NOMO-1 treated with DMSO at 0.1 percent for 48 hours (cell line): Measurements from ENCODE around the gene SMCO3.
A peak's percentile ranks its signal among the peaks of the same experiment; 100 is the strongest.

Source experiments
- DNase-seq: peaks from one replicate; lab custom pipeline; 2025; ENCODE audit not compliant: unreplicated experiment; lab: John Stamatoyannopoulos, UW

SMCO3 gene

DNA sequence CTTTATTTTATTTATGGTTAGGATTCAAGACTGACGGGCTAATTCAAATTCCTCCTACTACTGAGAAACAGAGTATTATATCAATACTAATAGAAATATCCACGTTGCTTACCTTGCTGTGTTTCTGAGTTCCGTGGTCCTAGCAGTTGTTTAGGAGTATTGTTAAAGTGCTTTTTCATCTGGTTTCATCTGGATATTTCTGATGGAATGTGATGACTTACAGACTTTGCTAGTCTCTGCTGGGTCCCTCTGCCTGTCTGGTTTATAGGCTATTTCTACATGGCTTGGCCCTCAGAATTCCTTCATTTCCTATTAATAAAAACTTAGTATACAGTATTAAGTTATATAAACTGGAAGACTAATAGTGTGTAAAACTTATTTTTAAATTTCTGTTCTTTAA, at the start of gene SMCO3:
Gene SMCO3 (minus strand): TSS at position 169 of the 400 bp plus-strand sequence. CDS start 7,502 bp downstream, outside the sequence.
- no peak for DNase-seq

DNA sequence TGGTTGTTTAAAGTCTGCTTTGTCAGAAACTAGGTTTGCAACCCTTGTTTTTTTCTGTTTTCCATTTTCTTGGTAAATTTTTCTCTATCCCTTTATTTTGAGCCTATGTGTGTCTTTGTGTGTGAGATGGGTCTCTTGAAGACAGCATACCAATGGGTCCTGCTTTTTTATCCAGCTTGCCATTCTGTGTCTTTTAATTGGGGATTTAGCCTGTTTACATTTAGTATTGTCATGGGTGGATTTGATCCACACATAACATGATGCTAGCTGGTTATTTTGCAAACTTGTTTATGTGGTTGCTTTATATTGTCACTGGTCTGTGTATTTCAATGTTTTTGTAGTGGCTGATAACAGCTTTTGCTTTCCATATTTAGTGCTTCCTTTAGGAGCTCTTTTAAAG, 46.5 kb upstream of the SMCO3 start:
- no peak for DNase-seq

DNA sequence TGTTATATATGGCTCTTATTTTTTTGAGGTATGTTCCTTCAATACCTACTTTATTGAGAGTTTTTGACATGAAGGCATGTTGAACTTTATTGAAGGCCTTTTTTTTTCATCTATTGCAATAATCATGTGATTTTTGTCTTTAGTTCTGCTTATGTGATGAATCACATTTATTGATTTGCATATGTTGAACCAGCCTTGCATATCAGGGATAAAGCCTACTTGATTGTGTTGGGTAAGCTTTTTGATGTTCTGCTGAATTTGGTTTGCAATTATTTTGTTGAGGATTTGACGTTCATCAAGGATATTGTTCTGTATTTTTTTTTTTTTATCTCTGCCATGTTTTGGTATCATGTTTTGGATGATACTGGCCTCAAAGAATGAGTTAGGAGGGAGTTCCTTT, 44.5 kb upstream of the SMCO3 start:
- DNase-seq = no peak

DNA sequence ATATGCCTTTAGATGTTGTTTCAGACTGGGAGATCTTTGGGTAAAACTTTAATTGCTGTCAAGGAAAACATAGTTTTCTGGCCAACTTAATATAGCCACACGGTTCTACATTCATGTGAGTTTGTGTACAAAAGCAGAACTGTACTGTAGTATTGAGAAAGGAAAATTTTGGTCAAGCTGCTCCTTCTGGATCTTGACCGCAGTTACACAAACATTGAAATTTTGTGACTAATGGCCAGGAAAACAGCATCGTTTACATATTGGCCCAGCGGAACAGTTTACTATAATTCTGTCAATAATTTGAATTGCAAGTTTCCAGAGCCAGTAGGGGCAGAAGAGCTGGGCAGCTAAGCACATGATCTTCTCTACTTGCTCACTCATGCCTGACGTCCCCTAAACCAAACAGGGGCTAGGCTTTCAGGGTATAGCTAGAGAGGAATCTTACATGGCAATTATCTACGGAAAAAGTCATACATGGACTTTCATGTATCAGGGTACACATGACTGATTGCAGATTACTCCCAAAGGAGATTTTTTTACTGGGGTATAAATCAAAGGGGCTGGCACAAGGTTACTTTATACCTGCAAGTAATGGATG, 40.7 kb upstream of the SMCO3 start:
- peak; percentile 45 for DNase-seq

DNA sequence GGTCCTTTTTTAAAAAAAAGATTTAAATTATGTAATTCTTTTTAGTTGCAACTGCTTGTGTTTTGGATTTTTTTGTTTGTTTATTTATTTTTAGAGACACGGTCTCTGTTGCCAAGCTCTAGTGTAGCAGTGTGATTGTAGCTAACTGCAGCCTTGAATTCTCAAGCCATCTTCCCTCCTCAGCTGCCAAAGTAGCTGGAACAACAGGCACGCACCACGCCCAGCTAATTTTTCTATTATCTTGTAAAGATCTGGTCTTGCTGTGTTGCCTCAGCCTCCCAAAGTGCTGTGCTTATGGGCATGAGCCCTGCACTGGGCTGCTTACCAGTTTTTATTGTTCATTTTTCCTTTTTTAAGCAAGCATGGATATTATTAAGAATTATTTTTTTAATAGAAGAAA, 40.0 kb upstream of the SMCO3 start:
- DNase-seq = no peak

DNA sequence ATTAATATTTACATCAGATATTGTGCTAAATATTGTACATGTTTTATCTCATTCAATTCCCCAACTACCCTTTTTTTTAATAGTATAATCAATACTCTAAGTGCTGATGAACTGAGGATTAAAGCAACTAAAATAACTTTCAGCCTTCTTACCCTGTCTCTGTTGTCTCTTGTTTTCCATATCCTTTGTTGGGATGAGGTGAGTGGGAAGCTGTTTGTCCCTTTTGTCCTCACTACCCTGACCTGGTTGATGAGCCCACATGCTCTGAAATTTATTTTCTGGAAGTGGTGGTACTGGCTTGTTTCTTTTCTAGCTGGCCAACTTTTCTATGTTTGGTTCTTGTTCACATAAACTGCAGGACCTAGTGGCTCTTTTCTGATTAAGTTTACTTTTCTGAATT, 38.9 kb upstream of the SMCO3 start:
- DNase-seq = no peak

DNA sequence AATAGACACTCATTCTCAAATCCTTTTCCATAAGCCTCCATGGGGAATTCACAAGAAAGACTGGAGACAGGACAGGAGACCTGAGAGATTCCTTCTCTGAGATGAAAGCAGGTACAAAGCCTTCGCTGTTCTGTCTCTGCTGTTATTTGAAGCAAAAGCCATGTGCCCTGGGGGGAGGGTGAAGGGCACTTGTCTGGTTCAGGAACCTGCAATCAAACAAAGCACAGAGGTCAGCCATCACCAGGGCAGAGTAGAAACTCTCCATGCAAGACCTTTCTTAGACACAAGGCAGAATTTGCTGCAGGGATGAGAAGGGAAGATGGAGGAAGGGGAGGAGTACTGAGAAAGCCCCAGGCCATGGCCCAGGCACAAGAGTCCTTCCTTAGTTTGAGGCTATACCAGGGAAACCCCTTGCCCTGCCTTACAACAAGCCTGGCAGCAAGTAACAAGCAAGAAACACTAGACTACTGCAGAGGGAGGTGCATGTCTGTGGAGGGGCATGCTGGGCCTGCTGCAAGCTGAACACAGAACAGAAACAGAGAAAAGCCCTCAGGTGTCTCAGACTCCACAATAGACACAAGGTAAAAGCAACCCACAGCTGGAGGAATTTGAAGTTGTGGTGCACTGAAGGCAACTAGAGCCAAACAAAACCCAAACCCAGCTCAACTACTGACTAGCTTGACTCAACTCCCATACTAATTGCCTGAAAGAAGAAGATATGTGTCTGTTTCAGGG, 37.1 kb upstream of the SMCO3 start:
- no peak for DNase-seq

DNA sequence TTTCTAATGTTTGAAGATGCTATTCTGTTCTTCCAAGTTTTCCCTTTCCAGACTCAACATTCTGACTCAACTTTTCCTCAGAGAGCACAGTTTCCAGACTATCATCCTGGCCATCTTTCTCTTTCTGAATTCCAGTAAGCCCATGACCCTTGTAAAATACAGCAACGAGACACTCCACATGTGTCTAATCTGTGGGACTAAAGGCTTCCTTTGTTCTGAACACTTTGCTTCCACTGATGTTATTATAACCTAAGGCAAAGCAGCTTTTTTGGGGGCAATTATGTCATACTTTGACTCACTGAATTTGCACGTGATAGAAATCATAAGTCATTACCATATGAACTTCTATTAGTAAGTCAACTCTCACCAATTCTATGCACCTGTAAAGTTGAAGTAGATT, 35.7 kb upstream of the SMCO3 start:
- no peak for DNase-seq

DNA sequence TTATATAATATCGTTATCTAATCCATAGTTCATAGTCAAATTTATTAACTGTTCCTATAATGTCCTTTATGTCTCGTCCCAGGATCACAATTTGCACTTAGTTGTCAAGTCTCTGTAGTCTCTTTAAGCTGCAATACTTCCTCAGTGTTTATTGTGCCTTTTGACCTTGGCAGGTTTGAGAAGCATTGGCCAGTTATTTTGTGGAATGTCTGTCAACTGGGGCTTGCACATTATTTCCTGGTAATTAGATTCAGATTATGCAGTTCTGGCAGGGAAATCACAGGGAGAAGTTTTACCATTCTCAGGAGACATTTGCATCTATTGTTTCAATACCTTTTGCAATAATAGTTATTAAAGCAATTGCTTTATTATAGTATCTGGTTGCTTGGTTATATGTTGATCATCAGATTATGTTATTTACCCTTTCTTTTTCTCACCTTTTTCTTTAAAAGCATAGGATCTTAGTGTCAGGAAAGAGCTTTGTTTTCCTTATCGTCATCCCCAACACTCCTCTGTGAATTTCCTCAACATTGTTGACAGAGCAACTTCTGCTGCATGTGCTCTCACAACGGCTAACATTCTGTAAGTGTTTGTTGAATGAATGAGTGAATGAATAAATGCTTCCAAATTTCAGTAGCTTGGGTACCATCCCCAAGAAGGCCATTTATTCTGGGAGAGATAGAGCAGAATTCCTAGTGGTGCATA, 33.0 kb upstream of the SMCO3 start:
- DNase-seq = no peak

DNA sequence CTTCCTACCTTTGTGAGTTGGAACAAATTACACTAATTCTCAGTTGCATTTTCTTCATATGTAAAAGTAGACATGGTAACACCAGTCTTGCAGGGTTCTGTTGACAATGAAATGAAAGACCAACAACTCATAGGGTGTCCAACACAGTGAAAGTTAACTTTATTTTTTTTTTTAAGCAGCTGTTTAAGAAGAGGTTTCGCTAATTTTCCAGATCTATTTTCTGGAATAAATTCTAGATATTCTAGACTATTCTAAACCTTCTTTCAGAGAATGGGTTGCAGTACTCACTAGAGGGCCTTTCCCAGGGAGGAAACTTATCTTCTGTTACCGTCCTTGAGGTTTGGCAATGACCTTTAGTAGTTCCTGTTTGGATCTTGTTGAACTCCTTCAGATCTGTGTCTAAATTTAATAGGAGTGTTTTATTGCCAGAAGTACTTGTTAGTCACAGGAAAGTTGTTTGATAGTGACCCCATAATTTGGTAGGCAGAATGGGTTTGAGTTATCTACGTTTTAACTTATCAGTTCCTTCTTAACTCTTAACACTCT, 32.1 kb upstream of the SMCO3 start:
- DNase-seq = peak; percentile 55

DNA sequence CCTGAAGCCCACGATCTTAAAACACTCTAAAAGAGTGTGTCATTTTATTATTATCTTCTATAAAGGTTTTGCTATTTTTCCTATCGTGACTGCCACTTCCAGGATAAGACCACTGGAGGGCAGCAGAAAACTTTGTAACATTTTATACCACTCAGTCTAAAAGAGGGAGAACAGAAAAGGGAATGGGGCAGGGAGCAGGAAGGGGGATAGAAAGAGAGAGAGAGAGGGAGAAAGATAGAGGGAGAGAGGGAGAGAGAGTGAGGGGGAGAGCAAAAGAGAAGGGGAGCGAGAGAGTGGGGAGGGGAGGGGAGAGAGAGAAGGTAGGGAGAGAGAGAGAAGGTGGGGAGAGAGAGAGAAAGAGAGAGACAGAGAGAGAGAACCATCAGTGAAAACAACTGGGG, 31.4 kb upstream of the SMCO3 start:
- peak; percentile 49 for DNase-seq

DNA sequence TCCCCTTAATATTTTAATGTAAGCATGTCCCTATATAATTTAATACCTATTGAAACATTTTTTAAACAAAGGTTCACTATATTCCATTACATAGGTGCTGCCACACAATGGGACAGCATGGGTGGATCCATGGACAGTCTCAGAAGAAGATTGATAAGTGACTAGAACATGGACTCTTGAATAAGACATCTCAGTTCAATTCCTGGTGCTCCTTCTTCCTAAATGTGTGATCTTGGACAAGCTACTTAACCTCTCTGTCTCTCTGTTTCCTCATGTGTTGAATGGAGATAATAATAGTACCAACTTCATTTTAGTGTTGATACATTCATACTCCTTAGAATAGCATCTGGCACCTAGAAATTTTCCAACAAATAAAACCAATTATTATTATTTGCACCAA, 30.4 kb upstream of the SMCO3 start:
- no peak for DNase-seq

DNA sequence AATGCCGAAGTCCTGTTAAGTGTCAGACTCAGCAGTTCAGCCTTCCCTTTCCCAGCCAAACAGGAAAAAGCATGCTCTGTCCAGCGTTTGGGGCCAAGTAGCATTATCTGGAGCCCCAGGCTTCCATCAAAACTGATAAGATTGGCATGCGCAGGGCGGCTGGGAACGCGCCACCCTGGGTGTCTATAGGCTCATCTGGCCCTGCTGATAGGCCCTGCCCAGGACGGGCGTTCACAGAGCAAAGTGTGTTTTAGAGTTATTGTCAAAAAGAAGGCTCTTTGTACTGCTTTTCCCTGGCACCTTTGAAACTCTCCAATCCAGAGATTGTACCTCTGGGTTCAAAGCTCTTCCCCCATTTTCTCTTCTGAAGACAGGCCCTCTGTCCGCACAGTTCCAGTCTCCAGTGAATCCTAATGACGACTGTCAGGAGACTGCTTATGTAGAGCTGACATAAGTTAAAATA, 29.5 kb upstream of the SMCO3 start, which contains the start of gene ART4:
Gene ART4 (minus strand): TSS at position 102 of the 463 bp plus-strand sequence. CDS start 413 bp downstream, outside the sequence.
- DNase-seq = no peak

DNA sequence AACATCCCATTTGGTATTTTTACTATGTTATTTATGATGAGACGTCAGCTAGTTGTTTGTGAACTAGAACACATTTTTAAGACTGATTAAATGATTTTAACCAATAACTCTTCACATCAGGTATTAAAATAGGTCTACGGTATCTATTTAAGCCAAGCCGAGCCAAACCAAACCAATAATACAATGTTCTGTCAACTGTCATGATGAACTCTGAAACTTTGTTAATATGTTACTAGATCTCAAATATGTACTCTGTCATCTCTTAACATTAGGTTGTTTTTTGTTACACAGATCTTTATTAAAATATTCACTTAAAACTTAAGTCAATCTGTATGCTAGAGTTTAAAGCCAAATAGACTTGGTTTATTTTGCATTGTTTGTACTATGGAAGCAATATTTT, 28.3 kb upstream of the SMCO3 start:
- DNase-seq = no peak

DNA sequence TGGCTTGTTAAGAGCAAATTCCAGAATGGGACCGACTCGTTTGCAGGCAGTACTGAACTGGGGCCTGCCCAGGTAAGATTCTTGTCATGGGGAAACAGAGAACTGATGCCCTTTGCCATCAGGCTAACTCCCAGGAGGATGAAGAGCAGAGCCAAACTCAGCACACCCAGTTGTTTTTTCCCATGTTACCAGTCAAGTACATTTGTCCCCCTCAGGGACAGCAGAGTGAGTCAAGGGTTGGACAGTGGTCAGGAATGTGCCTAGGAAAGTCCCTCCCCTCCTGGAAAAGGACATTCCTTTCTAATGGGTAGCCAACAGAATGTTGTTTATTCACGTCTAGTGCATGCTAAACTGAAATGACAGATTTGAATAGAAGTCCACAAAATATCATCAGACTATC, 27.8 kb upstream of the SMCO3 start:
- DNase-seq = no peak

DNA sequence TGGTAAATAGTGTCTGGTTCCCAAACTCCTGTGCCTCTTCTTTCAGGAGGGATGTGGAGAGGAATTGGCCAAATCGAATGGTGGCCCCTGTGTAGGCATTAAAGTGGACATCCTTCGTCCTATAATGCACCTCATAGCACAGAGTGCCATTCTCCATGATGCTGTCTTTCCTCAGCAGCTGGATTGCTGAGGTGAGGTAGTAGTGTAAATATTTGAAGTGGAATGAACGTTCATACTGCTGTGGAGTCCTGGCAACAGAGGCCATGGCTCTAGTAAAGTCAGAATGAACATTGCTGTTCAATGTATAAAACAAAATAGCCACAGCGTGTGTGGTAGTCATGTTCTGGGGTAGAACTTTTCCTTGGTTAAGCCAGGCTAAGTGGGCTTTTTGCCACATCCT, 26.6 kb upstream of the SMCO3 start:
- DNase-seq = no peak

DNA sequence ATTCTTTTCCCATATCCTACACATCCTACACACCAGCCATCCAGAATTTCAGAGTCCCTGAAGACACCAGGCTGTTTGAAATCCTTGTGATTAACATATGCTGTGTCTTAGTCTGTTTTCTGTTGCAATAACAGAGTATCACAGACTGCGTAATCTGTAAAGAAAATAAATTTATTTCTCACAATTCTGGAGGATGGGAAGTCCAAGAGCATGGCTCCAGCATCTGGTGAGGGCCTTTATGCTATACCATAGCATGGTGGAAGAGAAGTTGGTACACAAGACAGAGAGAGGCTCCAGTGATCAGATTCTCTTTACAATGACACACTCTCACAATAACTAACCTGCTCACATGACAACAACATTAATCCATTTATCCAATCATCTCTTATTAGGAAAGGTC, 25.3 kb upstream of the SMCO3 start:
- DNase-seq = no peak

DNA sequence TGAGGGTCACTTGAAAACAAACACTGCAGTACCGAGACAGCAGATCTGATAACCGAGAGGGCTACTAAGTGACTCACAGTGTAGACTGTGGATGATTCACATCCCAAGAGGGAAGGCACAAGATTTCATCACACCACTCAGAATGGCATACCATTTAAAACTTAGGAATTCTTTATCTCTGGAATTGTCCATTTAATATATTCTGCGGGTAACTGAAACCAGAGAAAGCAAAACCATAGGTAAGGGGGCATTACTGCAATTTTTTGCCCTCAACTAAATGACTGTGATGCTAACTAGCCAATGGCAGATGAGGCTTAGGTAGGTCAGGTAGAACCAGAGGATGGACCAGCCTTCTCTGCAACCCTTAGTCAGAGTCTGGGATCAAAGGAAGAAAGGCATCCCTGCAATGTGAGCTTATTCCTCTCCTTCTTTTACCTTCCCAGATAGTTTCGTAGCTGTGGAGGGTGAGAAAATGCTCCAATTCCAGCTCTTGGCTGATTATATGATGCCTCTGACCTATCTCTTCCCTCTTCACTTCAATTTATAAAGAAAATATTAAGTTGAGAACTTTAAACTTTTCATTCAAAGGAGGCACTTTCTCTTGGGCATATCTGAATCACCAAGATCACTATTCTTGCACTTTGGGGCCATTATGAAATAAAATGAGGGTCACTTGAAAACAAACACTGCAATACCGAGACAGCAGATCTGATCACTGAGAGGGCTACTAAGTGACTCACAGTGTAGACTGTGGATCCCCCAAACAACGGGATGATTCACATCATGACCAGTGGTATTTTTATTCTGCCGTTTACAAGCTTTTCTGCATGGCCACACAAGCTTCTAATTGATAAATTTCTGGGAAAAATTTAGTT, 22.6 kb upstream of the SMCO3 start:
- DNase-seq = no peak

DNA sequence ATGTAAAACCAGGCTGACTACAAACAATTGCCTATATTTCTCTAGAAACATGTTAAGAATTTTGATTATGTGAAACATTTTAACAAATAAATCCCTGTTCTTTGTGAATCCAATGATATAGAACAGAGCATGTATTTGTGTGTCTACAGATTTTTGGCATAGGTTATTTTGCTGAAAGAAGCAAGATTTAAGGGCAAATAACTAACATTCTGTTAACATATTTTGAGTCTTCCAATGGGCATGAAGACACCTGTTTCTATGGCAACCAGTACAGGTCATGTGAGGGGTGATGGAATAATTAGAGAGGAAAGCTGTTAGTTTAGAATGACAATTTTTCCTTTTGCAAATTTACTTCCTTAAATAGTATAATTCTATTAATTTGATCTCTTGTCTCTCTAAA, 20.5 kb upstream of the SMCO3 start:
- DNase-seq = no peak

DNA sequence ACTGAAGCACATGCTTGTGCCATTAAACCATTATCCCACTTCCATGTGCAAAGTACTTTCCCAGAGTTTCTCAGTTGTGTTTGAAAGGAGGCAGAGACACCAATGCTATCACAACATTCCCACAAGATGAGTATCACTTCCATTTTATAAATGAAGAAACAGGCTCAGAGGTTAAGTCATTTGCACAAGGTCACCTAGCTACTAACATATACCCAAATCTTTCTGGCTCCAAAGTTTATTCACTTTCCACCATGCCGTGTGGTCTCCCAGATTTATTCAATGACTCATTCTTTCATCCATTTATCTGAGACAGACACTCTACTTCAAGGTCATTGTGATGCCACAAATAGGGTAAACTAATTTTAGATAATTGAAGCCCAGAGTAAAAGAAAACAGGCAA, 20.0 kb upstream of the SMCO3 start:
- DNase-seq = no peak

DNA sequence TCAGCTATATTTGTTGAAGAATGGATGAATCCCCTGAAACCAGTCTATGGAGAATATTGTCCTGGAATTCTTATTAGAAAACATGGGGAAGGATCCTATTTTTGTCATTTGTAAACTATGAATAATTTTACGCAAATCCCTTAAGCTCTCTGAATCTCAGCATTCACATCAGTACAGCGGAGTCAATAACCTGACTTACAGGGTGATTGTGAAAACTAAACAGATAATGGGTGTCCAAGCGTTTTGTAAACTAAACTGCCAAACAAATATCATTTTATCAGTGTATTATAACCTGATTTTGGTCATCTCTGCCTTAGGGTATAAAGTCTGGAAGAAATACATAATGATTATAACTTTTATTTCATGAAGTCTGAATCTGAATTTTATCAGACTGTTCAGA, 19.4 kb upstream of the SMCO3 start:
- no peak for DNase-seq
